ENCODE data around the gene MSANTD2.
A peak's percentile ranks its signal among the peaks of the same experiment; 100 is the strongest.

Gene MSANTD2

GRCh38 chr11:124817036-124817435 lies 16.8 kb upstream of the MSANTD2 start:
- no peak for DNase-seq (ENCODE audit: low read depth in 2 of 2)

- no peak for DNase-seq (ENCODE audit: low read depth in 2 of 2)
Measured at GRCh38 chr11:124814739-124815138, 14.5 kb upstream of the MSANTD2 start.

GRCh38 chr11:124812876-124813275 lies 12.7 kb upstream of the MSANTD2 start:
- DNase-seq (ENCODE audit: low read depth in 2 of 2): no peak

GRCh38 chr11:124811399-124812125 lies 11.4 kb upstream of the MSANTD2 start:
- DNase-seq (ENCODE audit: low read depth in 2 of 2): no peak

- DNase-seq (ENCODE audit: low read depth in 2 of 2): no peak
Measured at GRCh38 chr11:124807660-124808270, 7.6 kb upstream of the MSANTD2 start.

- DNase-seq (ENCODE audit: low read depth in 2 of 2): no peak
Measured at GRCh38 chr11:124807201-124807600, 7.0 kb upstream of the MSANTD2 start.

- DNase-seq (ENCODE audit: low read depth in 2 of 2): no peak
Measured at GRCh38 chr11:124804884-124805283, 4.7 kb upstream of the MSANTD2 start.

- no peak for DNase-seq (ENCODE audit: low read depth in 2 of 2)
Measured at GRCh38 chr11:124801636-124802312, 1.6 kb upstream of the MSANTD2 start.

- DNase-seq (ENCODE audit: low read depth in 2 of 2): no peak
Measured at GRCh38 chr11:124801014-124801413, 808 bp upstream of the MSANTD2 start.

GRCh38 chr11:124799348-124800225 lies 619 bp downstream of the MSANTD2 start:
- peak; percentile 10 to 30 for DNase-seq (ENCODE audit: low read depth in 2 of 2)

GRCh38 chr11:124798991-124799347 lies 1.2 kb downstream of the MSANTD2 start:
- no peak for DNase-seq (ENCODE audit: low read depth in 2 of 2)

- no peak for DNase-seq (ENCODE audit: low read depth in 2 of 2)
Measured at GRCh38 chr11:124796312-124796711, 3.9 kb downstream of the MSANTD2 start.

- peak in 1 of 2 donors; percentile 14 for DNase-seq (ENCODE audit: low read depth in 2 of 2)
Measured at GRCh38 chr11:124793466-124794278, 6.5 kb downstream of the MSANTD2 start.

- DNase-seq (ENCODE audit: low read depth in 2 of 2): no peak
Measured at GRCh38 chr11:124791626-124792341, 8.4 kb downstream of the MSANTD2 start.

- no peak for DNase-seq (ENCODE audit: low read depth in 2 of 2)
Measured at GRCh38 chr11:124788521-124788920, 11.7 kb downstream of the MSANTD2 start.

- DNase-seq (ENCODE audit: low read depth in 2 of 2): no peak
Measured at GRCh38 chr11:124784051-124784450, 16.2 kb downstream of the MSANTD2 start.

- DNase-seq (ENCODE audit: low read depth in 2 of 2): no peak
Measured at GRCh38 chr11:124783002-124783401, 17.2 kb downstream of the MSANTD2 start.

GRCh38 chr11:124779568-124779967 lies 20.6 kb downstream of the MSANTD2 start:
- no peak for DNase-seq (ENCODE audit: low read depth in 2 of 2)

- no peak for DNase-seq (ENCODE audit: low read depth in 2 of 2)
Measured at GRCh38 chr11:124778281-124778680, 21.9 kb downstream of the MSANTD2 start.

GRCh38 chr11:124776865-124777645 lies 23.2 kb downstream of the MSANTD2 start:
- DNase-seq (ENCODE audit: low read depth in 2 of 2): no peak
